Thoracic aorta (tissue), 2 donors: ENCODE results near the gene ZNF777. TPM values are rescaled to one million over a fixed set of nuclear protein-coding genes. Genes with fewer than 3 reads are reported as not detected.

Experiments used
- ATAC-seq: fragments of 150-250 bp; one replicate; pipeline ENCODE4 v1.8.0; 2017; ENCODE audit warnings: low read depth; ENCODE audit not compliant: insufficient number of reproducible peaks, low FRiP score
- DNase-seq: peaks from one replicate; pipeline ENCODE4 v3.0.0-alpha.2; 2020; ENCODE audit warnings: low spot score
- H3K27ac ChIP-seq, 2 donors: fragments of 200-600 bp; sonication (generic); 1 replicate in 1 of 2; 2 replicates in 1 of 2; pipeline ENCODE4 v1.5.1; 2016; ENCODE audit warnings: mild to moderate bottlenecking in 2 of 2, moderate library complexity in 2 of 2
- H3K27me3 ChIP-seq: fragments of 200-600 bp; sonication (generic); replicated peaks from 2 replicates; pipeline ENCODE4 v1.6.0; 2016; ENCODE audit warnings: mild to moderate bottlenecking; ENCODE audit not compliant: insufficient read depth
- H3K36me3 ChIP-seq: fragments of 200-600 bp; sonication (generic); one replicate; pipeline ENCODE4 v1.5.1; 2016
- H3K4me1 ChIP-seq, 2 donors: fragments of 200-600 bp; sonication (generic); 1 replicate in 1 of 2; 2 replicates in 1 of 2; pipeline versions ENCODE4 v1.5.1 to v1.6.0; 2016; ENCODE audit warnings: low read depth in 2 of 2, mild to moderate bottlenecking in 1 of 2; ENCODE audit not compliant: control insufficient read depth in 1 of 2
- H3K4me3 ChIP-seq: fragments of 200-600 bp; sonication (generic); 2 replicates; pipeline ENCODE4 v1.5.1; 2016; ENCODE audit warnings: mild to moderate bottlenecking
- H3K9me3 ChIP-seq: fragments of 200-600 bp; sonication (generic); 2 replicates; pipeline ENCODE4 v1.5.1; 2016
- total RNA-seq, 2 donors: library from RNA; depleted of rRNA; stranded (reverse); fragments of >200 nt; gene quantifications; one replicate each; pipeline versions ENCODE4 v1.1.0 to v1.2.3, GENCODE V29; 2016
- TF ChIP-seq, protein P1 (sequence below): fragments of 200-600 bp; sonication (generic); IDR thresholded peaks from one replicate; pipeline ENCODE4 v1.5.1; 2019; ENCODE audit warnings: antibody characterized with exemption

The ZNF777 gene
- total RNA-seq, 2 donors from 2014 or later: 5.3 to 8.2 TPM

GRCh38 chr7:149455175-149455950 lies 5.5 kb downstream of the ZNF777 start:
- H3K27ac ChIP-seq: no peak overlapping the region
- no peaks in the 10 kb centered on the region for H3K27me3 ChIP-seq
- no peak overlapping the region for H3K4me3 ChIP-seq
- peaks cover 32% of the 10 kb centered on the region for H3K36me3 ChIP-seq
- ATAC-seq (no peak), DNase-seq (no peak)
- TF ChIP-seq, protein P1, sequence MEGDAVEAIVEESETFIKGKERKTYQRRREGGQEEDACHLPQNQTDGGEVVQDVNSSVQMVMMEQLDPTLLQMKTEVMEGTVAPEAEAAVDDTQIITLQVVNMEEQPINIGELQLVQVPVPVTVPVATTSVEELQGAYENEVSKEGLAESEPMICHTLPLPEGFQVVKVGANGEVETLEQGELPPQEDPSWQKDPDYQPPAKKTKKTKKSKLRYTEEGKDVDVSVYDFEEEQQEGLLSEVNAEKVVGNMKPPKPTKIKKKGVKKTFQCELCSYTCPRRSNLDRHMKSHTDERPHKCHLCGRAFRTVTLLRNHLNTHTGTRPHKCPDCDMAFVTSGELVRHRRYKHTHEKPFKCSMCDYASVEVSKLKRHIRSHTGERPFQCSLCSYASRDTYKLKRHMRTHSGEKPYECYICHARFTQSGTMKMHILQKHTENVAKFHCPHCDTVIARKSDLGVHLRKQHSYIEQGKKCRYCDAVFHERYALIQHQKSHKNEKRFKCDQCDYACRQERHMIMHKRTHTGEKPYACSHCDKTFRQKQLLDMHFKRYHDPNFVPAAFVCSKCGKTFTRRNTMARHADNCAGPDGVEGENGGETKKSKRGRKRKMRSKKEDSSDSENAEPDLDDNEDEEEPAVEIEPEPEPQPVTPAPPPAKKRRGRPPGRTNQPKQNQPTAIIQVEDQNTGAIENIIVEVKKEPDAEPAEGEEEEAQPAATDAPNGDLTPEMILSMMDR: no peak
- H3K4me1 ChIP-seq: peaks cover 10 to 18% of the 10 kb centered on the region in 2 donors
- no peaks in the 10 kb centered on the region for H3K9me3 ChIP-seq

GRCh38 chr7:149454750-149455149 lies 6.1 kb downstream of the ZNF777 start:
- peaks cover 38% of the 10 kb centered on the region for H3K36me3 ChIP-seq
- TF ChIP-seq, protein P1: no peak
- H3K4me3 ChIP-seq: no peak overlapping the region
- ATAC-seq (no peak), DNase-seq (no peak)
- H3K9me3 ChIP-seq: no peaks in the 10 kb centered on the region
- H3K27me3 ChIP-seq: no peaks in the 10 kb centered on the region
- peaks cover 10 to 17% of the 10 kb centered on the region in 2 donors for H3K4me1 ChIP-seq
- H3K27ac ChIP-seq: no peak overlapping the region

GRCh38 chr7:149454006-149454405 lies 6.9 kb downstream of the ZNF777 start:
- peaks cover 46% of the 10 kb centered on the region for H3K36me3 ChIP-seq
- ATAC-seq (no peak), DNase-seq (no peak)
- H3K4me3 ChIP-seq: no peak overlapping the region
- no peaks in the 10 kb centered on the region for H3K9me3 ChIP-seq
- no peaks in the 10 kb centered on the region for H3K27me3 ChIP-seq
- H3K27ac ChIP-seq: no peak overlapping the region
- TF ChIP-seq, protein P1: no peak
- peaks cover 4 to 10% of the 10 kb centered on the region in 2 donors for H3K4me1 ChIP-seq

- TF ChIP-seq, protein P1: no peak
- H3K4me3 ChIP-seq: no peak overlapping the region
- DNase-seq (no peak), ATAC-seq (no peak)
- no peaks in the 10 kb centered on the region for H3K9me3 ChIP-seq
- peaks cover 63% of the 10 kb centered on the region for H3K36me3 ChIP-seq
- no peak overlapping the region for H3K27ac ChIP-seq
- no peaks in the 10 kb centered on the region for H3K27me3 ChIP-seq
- no peaks in the 10 kb centered on the region for H3K4me1 ChIP-seq
Measured at GRCh38 chr7:149450821-149451220, 10.0 kb downstream of the ZNF777 start.

DNA sequence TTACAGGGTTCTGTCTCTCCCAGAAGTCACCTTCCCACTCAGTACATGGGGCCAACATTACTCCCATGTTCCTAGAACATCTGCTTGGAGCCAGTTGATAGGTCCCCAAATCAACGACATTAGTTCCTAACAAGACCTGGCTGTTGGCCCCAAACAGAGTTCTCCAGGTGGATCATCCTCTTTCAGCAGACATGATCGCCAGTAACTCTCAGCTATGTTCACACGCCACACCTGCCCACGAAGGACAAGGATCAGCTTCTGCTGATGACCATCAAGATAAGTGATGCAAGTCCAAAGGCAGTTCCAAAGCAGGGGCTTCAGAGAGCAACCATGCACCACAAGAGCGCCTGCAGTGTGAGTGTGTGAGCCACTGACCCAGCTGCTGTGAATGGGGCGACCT lies 11.0 kb downstream of the ZNF777 start:
- ATAC-seq (no peak), DNase-seq (no peak)
- no peaks in the 10 kb centered on the region for H3K4me1 ChIP-seq
- H3K36me3 ChIP-seq: peaks cover 65% of the 10 kb centered on the region
- TF ChIP-seq, protein P1: no peak
- H3K27me3 ChIP-seq: no peaks in the 10 kb centered on the region
- H3K9me3 ChIP-seq: no peaks in the 10 kb centered on the region
- no peak overlapping the region for H3K27ac ChIP-seq
- no peak overlapping the region for H3K4me3 ChIP-seq
